Breast epithelium (tissue), 3 donors: ENCODE measurements around the gene ETS2.

Experiments used
- POLR2A ChIP-seq: fragments of 450-650 bp; IDR thresholded peaks from one replicate; pipeline ENCODE4 v1.6.1; 2016; ENCODE audit warnings: antibody characterized with exemption, mild to moderate bottlenecking, moderate library complexity
- TF ChIP-seq, protein P1 (sequence below), 3 donors: fragments of 450-650 bp; IDR thresholded peaks; one replicate each; pipeline ENCODE4 v1.5.1; 2016 to 2017; ENCODE audit warnings: antibody characterized with exemption in 3 of 3, mild to moderate bottlenecking in 3 of 3, moderate library complexity in 3 of 3

DNA sequence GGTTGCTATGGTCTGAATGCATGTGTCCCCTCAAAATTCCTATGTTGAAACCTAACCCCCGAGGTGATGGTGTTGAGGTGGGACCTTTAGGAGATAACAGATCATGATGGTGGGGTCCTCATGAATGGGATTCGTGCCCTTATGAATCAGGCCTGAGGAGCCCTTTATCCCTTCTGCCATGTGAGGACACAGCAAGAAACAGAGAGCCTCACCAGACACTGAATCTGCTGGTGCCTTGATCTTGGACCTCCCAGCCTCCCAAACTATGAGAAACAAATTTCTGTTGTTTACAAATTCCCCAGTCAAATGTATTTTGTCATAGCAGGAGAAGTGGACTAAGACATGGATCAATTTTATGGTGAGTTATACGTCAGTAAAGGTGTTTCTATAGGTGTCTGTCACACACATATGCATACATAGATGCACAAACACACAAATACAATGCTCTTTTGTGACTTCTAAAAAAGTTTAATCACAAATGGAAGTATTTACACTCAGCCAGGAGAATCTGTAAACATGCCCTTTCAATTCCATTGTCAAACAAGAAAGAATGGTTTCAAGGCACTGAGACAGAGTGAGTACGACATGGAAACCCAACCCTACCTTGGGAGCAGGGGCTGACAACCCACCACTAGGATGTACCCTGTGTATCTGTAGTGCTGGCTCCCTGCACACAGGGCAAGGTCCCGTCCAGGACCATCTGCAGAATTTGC, 5.5 kb upstream of the ETS2 start:
- TF ChIP-seq, protein P1, sequence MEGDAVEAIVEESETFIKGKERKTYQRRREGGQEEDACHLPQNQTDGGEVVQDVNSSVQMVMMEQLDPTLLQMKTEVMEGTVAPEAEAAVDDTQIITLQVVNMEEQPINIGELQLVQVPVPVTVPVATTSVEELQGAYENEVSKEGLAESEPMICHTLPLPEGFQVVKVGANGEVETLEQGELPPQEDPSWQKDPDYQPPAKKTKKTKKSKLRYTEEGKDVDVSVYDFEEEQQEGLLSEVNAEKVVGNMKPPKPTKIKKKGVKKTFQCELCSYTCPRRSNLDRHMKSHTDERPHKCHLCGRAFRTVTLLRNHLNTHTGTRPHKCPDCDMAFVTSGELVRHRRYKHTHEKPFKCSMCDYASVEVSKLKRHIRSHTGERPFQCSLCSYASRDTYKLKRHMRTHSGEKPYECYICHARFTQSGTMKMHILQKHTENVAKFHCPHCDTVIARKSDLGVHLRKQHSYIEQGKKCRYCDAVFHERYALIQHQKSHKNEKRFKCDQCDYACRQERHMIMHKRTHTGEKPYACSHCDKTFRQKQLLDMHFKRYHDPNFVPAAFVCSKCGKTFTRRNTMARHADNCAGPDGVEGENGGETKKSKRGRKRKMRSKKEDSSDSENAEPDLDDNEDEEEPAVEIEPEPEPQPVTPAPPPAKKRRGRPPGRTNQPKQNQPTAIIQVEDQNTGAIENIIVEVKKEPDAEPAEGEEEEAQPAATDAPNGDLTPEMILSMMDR (IDR thresholded peaks at IDR 0.05): no peak
- no peak for TF ChIP-seq POLR2A
